Fibroblast of skin of right biceps (primary cell): ENCODE results near the gene NTNG1.
A peak's percentile ranks its signal among the peaks of the same experiment; 100 is the strongest.

Source experiments
- DNase-seq: peaks from one replicate; pipeline ENCODE4 v3.0.0-alpha.2; 2013

The NTNG1 gene

GRCh38 chr1:107344268-107344760 is 203.5 kb downstream of the NTNG1 start:
- no peak for DNase-seq

- no peak for DNase-seq
Measured at GRCh38 chr1:107344836-107345235, 204.0 kb downstream of the NTNG1 start.

- no peak for DNase-seq
Measured at GRCh38 chr1:107352850-107353249, 212.0 kb downstream of the NTNG1 start.

- peak; percentile 49 for DNase-seq
Measured at GRCh38 chr1:107357376-107357775, 216.5 kb downstream of the NTNG1 start.

- no peak for DNase-seq
Measured at GRCh38 chr1:107358619-107359327, 217.9 kb downstream of the NTNG1 start.

- no peak for DNase-seq
Measured at GRCh38 chr1:107359472-107360241, 218.8 kb downstream of the NTNG1 start.

- no peak for DNase-seq
Measured at GRCh38 chr1:107362468-107363140, 221.8 kb downstream of the NTNG1 start.

GRCh38 chr1:107363154-107363553 is 222.3 kb downstream of the NTNG1 start:
- DNase-seq: no peak

- DNase-seq: no peak
Measured at GRCh38 chr1:107365527-107366240, 224.8 kb downstream of the NTNG1 start.

GRCh38 chr1:107378426-107378825 is 237.6 kb downstream of the NTNG1 start:
- DNase-seq: no peak

GRCh38 chr1:107378866-107379265 is 238.0 kb downstream of the NTNG1 start:
- DNase-seq: no peak

GRCh38 chr1:107379826-107380225 is 239.0 kb downstream of the NTNG1 start:
- DNase-seq: no peak

GRCh38 chr1:107389410-107390396 is 248.9 kb downstream of the NTNG1 start:
- no peak for DNase-seq

- DNase-seq: no peak
Measured at GRCh38 chr1:107394301-107394700, 253.5 kb downstream of the NTNG1 start.

GRCh38 chr1:107401704-107402103 is 260.9 kb downstream of the NTNG1 start:
- no peak for DNase-seq

GRCh38 chr1:107404756-107405155 is 263.9 kb downstream of the NTNG1 start:
- peak; percentile 76 for DNase-seq

GRCh38 chr1:107405236-107405635 is 264.4 kb downstream of the NTNG1 start:
- peak; percentile 82 for DNase-seq

GRCh38 chr1:107407011-107407410 is 266.2 kb downstream of the NTNG1 start:
- no peak for DNase-seq

- DNase-seq: no peak
Measured at GRCh38 chr1:107413546-107413945, 272.7 kb downstream of the NTNG1 start.

GRCh38 chr1:107413951-107414350 is 273.1 kb downstream of the NTNG1 start:
- DNase-seq: no peak

- DNase-seq: no peak
Measured at GRCh38 chr1:107414550-107414949, 273.7 kb downstream of the NTNG1 start.

- no peak for DNase-seq
Measured at GRCh38 chr1:107415241-107415640, 274.4 kb downstream of the NTNG1 start.
